Body of pancreas (tissue), 4 donors: ENCODE data around the gene R3HDM4. TPM values are rescaled to one million over a fixed set of nuclear protein-coding genes. Genes with fewer than 3 reads are reported as not detected.

Source experiments
- ATAC-seq: fragments of 150-250 bp; one replicate; pipeline ENCODE4 v1.9.1; 2016
- DNase-seq, 4 donors: peaks; one replicate each; pipeline ENCODE4 v3.0.0-alpha.2; 2019
- H3K27ac ChIP-seq, 4 donors: fragments of 200-600 bp; sonication (generic); 1 replicate in 3 of 4; 2 replicates in 1 of 4; pipeline versions ENCODE4 v1.5.1 to v1.6.1; 2016 to 2019; ENCODE audit warnings: mild to moderate bottlenecking in 1 of 4, mixed read lengths in 1 of 4, moderate library complexity in 1 of 4
- H3K27me3 ChIP-seq, 2 donors: fragments of 200-600 bp; sonication (generic); one replicate each; pipeline ENCODE4 v1.6.0; 2016; ENCODE audit warnings: mild to moderate bottlenecking in 1 of 2
- H3K36me3 ChIP-seq, 2 donors: fragments of 200-600 bp; sonication (generic); replicated peaks in 1 of 2; 2 replicates each; pipeline ENCODE4 v1.5.1; 2016; ENCODE audit warnings: low read depth in 2 of 2; ENCODE audit not compliant: insufficient read depth in 1 of 2
- H3K4me1 ChIP-seq: fragments of 200-600 bp; sonication (generic); one replicate; pipeline ENCODE4 v1.6.0; 2016
- H3K4me3 ChIP-seq, 2 donors: fragments of 200-600 bp; sonication (generic); 1 replicate in 1 of 2; 2 replicates in 1 of 2; pipeline ENCODE4 v1.5.1; 2016 to 2019
- H3K9me3 ChIP-seq, 3 donors: fragments of 200-600 bp; sonication (generic); 1 replicate in 2 of 3; 2 replicates in 1 of 3; pipeline ENCODE4 v1.5.1; 2016
- POLR2A ChIP-seq, 3 donors: fragments of 450-650 bp; IDR thresholded peaks; one replicate each; pipeline ENCODE4 v1.6.1; 2016; ENCODE audit warnings: antibody characterized with exemption in 3 of 3, mild to moderate bottlenecking in 2 of 3
- WGBS, 2 donors: methylation state at CpG; one replicate each; pipeline ENCODE4 v1.1.5; 2017; 5-methylcytosine and 5-hydroxymethylcytosine counted together
- intact Hi-C: fragments of 100-400 bp; cut with DNase I; formaldehyde crosslinking; loops from one replicate; pipeline ENCODE4 v1.15.1; 2023
- total RNA-seq, 2 donors: library from RNA; depleted of rRNA; stranded (reverse); fragments of >200 nt; gene quantifications; one replicate each; pipeline ENCODE4 v1.1.0, GENCODE V29; 2016
- TF ChIP-seq, protein P1 (sequence below), 7 experiments: fragments of 450-650 bp in 4 of 7; fragments of 200-600 bp in 3 of 7; sonication (generic) in 3 of 7; IDR thresholded peaks; one replicate each; pipeline ENCODE4 v1.5.1; 2016 to 2019; ENCODE audit warnings: antibody characterized with exemption in 7 of 7

Gene R3HDM4
- total RNA-seq, 2 donors from 2014 or later, result 11.2 to 34.0 TPM

DNA sequence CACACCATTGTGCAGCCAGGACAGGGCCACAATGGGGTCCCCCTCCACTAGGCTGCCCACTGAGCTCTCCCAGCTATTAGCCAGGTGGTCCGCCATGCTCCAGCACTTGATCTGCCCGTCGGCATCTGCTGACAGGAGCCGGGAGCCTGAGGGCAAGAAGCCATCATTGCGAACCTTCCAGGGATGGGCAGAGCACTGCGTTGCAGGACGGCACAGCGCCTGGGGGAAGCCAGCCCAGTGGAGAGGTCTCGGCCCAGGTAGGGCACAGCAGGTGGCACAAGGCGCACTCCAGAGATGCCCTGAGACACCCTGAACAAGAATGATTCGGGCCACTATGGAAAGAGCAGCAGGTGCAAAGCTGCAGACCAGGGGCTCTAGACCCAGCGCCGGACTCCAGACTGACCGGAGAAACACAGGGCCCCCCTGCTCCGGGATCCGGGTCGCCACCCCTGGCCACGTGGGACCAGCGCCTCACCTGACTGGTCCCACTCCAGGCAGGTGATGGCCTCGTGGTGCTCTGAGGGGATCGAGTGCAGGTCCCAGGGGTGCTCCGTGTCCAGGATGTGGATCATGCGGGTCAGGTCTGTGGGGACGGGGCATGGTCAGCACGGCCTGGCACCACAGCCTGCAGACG, 23.2 kb downstream of the R3HDM4 start:
- intact Hi-C loops, result no loop called here
- ATAC-seq (no peak), DNase-seq (no peak)
- TF ChIP-seq, protein P1, sequence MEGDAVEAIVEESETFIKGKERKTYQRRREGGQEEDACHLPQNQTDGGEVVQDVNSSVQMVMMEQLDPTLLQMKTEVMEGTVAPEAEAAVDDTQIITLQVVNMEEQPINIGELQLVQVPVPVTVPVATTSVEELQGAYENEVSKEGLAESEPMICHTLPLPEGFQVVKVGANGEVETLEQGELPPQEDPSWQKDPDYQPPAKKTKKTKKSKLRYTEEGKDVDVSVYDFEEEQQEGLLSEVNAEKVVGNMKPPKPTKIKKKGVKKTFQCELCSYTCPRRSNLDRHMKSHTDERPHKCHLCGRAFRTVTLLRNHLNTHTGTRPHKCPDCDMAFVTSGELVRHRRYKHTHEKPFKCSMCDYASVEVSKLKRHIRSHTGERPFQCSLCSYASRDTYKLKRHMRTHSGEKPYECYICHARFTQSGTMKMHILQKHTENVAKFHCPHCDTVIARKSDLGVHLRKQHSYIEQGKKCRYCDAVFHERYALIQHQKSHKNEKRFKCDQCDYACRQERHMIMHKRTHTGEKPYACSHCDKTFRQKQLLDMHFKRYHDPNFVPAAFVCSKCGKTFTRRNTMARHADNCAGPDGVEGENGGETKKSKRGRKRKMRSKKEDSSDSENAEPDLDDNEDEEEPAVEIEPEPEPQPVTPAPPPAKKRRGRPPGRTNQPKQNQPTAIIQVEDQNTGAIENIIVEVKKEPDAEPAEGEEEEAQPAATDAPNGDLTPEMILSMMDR (IDR thresholded peaks at IDR 0.05), result no peak
- no peak for TF ChIP-seq POLR2A (IDR thresholded peaks at IDR 0.05)
- Histone ChIP-seq H3K4me3 (no peak overlapping the region), H3K4me1 (peaks cover 13% of the 10 kb centered on the region), H3K27ac (no peak overlapping the region), H3K27me3 (no peaks in the 10 kb centered on the region), H3K36me3 (peaks cover 3 to 5% of the 10 kb centered on the region in 2 donors), H3K9me3 (no peaks in the 10 kb centered on the region)
- WGBS, 2 donors, result 92 to 100% methylated on average over 1 to 14 of the region's 26 CpGs

DNA sequence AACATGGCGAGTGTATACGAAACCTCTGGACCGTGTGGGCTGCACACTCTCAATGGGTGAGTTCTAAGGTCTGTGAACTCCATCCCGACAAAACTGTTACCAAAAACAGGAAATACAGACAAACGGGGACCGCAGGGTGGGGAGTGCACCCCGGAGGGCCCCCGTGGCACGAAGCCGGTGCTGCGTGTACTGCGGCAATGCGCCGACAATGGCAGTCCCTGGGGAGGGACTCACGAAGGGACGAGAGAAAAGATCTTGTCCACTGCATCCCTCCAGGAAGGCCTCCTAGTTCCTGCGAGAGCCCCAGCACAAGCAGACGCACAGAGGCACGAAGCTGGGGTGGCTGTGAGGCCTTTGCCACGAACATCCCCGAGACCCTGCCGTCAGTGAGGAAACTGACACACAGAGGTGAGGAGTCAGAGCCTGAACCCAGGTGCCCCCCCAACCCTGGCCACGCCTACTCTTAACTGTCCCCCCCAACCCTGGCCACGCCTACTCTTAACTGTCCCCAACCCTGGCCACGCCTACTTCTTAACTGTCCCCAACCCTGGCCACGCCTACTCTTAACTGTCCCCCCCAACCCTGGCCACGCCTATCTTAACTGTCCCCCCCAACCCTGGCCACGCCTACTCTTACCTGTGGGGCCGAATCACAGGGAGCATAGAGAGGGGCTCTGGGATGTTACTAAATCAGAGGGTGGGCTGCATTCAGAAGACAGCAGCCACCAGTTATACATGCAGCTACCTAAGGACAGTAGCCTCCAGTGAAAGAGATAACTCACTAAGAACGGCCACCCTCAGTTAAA, 24.2 kb downstream of the R3HDM4 start:
- DNase-seq (no peak), ATAC-seq (no peak)
- no peak overlapping the region for H3K4me3 ChIP-seq
- H3K27me3 ChIP-seq, result no peaks in the 10 kb centered on the region
- peaks cover 13% of the 10 kb centered on the region for H3K4me1 ChIP-seq
- 88 to 96% methylated on average over 27 to 30 of the region's 30 CpGs for WGBS, 2 donors
- H3K9me3 ChIP-seq, result no peaks in the 10 kb centered on the region
- peaks cover 3 to 5% of the 10 kb centered on the region in 2 donors for H3K36me3 ChIP-seq
- intact Hi-C loops, result no loop called here
- H3K27ac ChIP-seq, result no peak overlapping the region
- no peak for TF ChIP-seq POLR2A (IDR thresholded peaks at IDR 0.05)
- TF ChIP-seq, protein P1 (IDR thresholded peaks at IDR 0.05), result no peak

DNA sequence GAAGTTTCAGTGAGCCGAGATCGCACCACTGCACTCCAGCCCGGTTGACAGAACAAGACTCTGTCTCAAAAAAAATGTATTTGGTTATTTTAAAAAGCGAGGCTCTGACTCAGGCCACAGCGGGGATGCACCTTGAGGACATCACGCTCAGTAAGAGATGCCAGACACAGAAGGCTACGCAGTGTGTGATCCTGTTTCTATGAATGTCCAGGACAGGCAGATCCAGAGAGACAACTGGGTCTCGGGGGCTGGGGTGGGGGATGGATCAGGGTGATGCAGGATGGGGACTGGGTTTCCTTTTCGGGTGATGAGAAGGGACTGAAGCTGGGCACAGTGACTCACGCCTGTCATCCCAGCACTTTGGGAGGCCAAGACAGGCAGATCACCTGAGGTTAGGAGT, 25.4 kb downstream of the R3HDM4 start:
- H3K27me3 ChIP-seq, result no peaks in the 10 kb centered on the region
- ATAC-seq (no peak), DNase-seq (no peak)
- peaks cover 9% of the 10 kb centered on the region for H3K4me1 ChIP-seq
- peaks cover 3 to 5% of the 10 kb centered on the region in 2 donors for H3K36me3 ChIP-seq
- TF ChIP-seq, protein P1 (IDR thresholded peaks at IDR 0.05), result no peak
- TF ChIP-seq POLR2A (IDR thresholded peaks at IDR 0.05), result no peak
- H3K9me3 ChIP-seq, result no peaks in the 10 kb centered on the region
- no peak overlapping the region for H3K27ac ChIP-seq
- intact Hi-C loops, result no loop called here
- WGBS, 2 donors, result 95 to 96% methylated on average over 10 of the region's 10 CpGs
- no peak overlapping the region for H3K4me3 ChIP-seq

DNA sequence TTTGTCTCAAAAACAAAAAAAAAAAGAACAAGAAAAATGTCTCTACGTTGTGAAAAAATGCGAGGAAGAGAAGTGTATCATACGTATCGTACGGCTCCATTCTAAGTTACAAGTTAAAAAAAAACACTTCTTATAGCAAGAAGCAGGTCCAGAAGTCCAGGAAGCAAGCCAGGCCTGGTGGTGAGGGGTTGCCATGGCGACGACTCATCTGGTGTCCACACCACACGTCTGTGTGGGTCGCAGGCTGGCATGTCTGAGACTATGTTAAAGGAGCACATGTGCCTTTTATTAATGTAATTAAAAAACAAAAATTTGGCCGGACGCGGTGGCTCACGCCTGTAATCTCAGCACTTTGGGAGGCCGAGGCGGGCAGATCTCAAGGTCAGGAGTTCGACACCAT, 25.9 kb downstream of the R3HDM4 start:
- intact Hi-C loops, result no loop called here
- Histone ChIP-seq H3K9me3 (no peaks in the 10 kb centered on the region), H3K36me3 (peaks cover 3 to 5% of the 10 kb centered on the region in 2 donors), H3K4me3 (no peak overlapping the region), H3K27me3 (no peaks in the 10 kb centered on the region), H3K4me1 (peaks cover 9% of the 10 kb centered on the region), H3K27ac (no peak overlapping the region)
- DNase-seq (peak in 3 of 4 donors; percentile 42 to 60 (median 48)), ATAC-seq (no peak)
- 82 to 89% methylated on average over 16 of the region's 16 CpGs for WGBS, 2 donors
- TF ChIP-seq, protein P1 (IDR thresholded peaks at IDR 0.05), result no peak
- TF ChIP-seq POLR2A (IDR thresholded peaks at IDR 0.05), result no peak
